GM23248 (cell line): ENCODE measurements around the gene BCLAF1. TPM values are rescaled to one million over a fixed set of nuclear protein-coding genes. Genes with fewer than 3 reads are reported as not detected.

ENCODE experiments used
- DNase-seq: peaks from one replicate; pipeline ENCODE4 v3.0.0-alpha.2; 2015
- H2AFZ ChIP-seq: fragments of 200-600 bp; sonication (generic); 2 replicates; pipeline ENCODE4 v1.6.1; 2016; ENCODE audit warnings: antibody characterized with exemption
- H3F3A ChIP-seq: fragments of 200-600 bp; sonication (generic); 2 replicates; pipeline ENCODE4 v1.6.1; 2016; ENCODE audit warnings: mild to moderate bottlenecking, antibody characterized with exemption, mixed run types; ENCODE audit not compliant: insufficient read depth
- H3K27ac ChIP-seq: fragments of 200-600 bp; sonication (generic); 2 replicates; pipeline ENCODE4 v1.5.1; 2016; ENCODE audit warnings: mild to moderate bottlenecking
- H3K27me3 ChIP-seq: fragments of 200-600 bp; sonication (generic); replicated peaks from 2 replicates; pipeline ENCODE4 v1.6.1; 2016; ENCODE audit warnings: mild to moderate bottlenecking; ENCODE audit not compliant: insufficient read depth
- H3K36me3 ChIP-seq: fragments of 200-600 bp; sonication (generic); 2 replicates; pipeline ENCODE4 v1.6.1; 2016; ENCODE audit warnings: low read depth, mild to moderate bottlenecking
- H3K4me1 ChIP-seq: fragments of 200-600 bp; sonication (generic); 2 replicates; pipeline ENCODE4 v1.6.1; 2016; ENCODE audit warnings: mild to moderate bottlenecking; ENCODE audit not compliant: insufficient read depth
- H3K4me2 ChIP-seq: fragments of 200-600 bp; sonication (generic); one replicate; pipeline ENCODE4 v1.6.1; 2016; ENCODE audit warnings: mild to moderate bottlenecking; ENCODE audit not compliant: unreplicated experiment
- H3K4me3 ChIP-seq: fragments of 200-600 bp; sonication (generic); 2 replicates; pipeline ENCODE4 v1.5.1; 2016; ENCODE audit warnings: mild to moderate bottlenecking
- H3K79me2 ChIP-seq: fragments of 200-600 bp; sonication (generic); 2 replicates; pipeline ENCODE4 v1.6.1; 2016; ENCODE audit warnings: mild to moderate bottlenecking; ENCODE audit not compliant: insufficient read depth
- H3K9ac ChIP-seq: fragments of 200-600 bp; sonication (generic); 2 replicates; pipeline ENCODE4 v1.6.1; 2016; ENCODE audit warnings: mild to moderate bottlenecking
- H3K9me2 ChIP-seq: fragments of 200-600 bp; sonication (generic); 2 replicates; pipeline ENCODE4 v1.6.1; 2016; ENCODE audit warnings: mixed run types, mild to moderate bottlenecking, moderate library complexity; ENCODE audit not compliant: insufficient read depth
- H3K9me3 ChIP-seq: fragments of 200-600 bp; sonication (generic); one replicate; pipeline ENCODE4 v1.6.1; 2017; ENCODE audit warnings: low read depth
- H4K20me1 ChIP-seq: fragments of 200-600 bp; sonication (generic); 2 replicates; pipeline ENCODE4 v1.6.0; 2016; ENCODE audit not compliant: insufficient read depth
- EZH2 ChIP-seq: fragments of 200-600 bp; sonication (generic); IDR thresholded peaks from 2 replicates; pipeline ENCODE4 v1.6.1; 2018; ENCODE audit warnings: antibody characterized with exemption, mild to moderate bottlenecking; ENCODE audit not compliant: insufficient read depth, poor library complexity, severe bottlenecking
- EZH2phosphoT487 ChIP-seq: fragments of 200-600 bp; sonication (generic); IDR thresholded peaks from 2 replicates; pipeline ENCODE4 v1.6.1; 2018; ENCODE audit warnings: antibody characterized with exemption, moderate library complexity, mild to moderate bottlenecking, low read depth; ENCODE audit not compliant: insufficient read depth
- WGBS, 2 experiments: methylation state at CpG; one replicate each; pipeline ENCODE4 v1.1.6; 2015 to 2017; ENCODE audit warnings: low lambda C conversion rate in 2 of 2, low coverage in 1 of 2; ENCODE audit errors: missing lambda C conversion rate in 2 of 2; 5-methylcytosine and 5-hydroxymethylcytosine counted together
- in situ Hi-C: fragments of 300-500 bp; cut with MboI; formaldehyde crosslinking; loops from 2 replicates; pipeline ENCODE4 v1.15.0; 2020
- polyA plus RNA-seq: library from polyadenylated mRNA; unstranded; fragments of >200 nt; fragmentation: Nextera tagmentation; extraction: Ambion mirVana; gene quantifications from 2 replicates; pipeline ENCODE4 v1.2.1, GENCODE V29; 2016
- total RNA-seq: library from RNA; depleted of rRNA; stranded (reverse); fragments of >200 nt; shearing (Covaris generic); gene quantifications from 2 replicates; pipeline ENCODE4 v1.2.3, GENCODE V29; 2014

BCLAF1 gene
- total and polyA plus RNA-seq, 2 experiments from 2014 or later: 78.3 to 80.3 TPM

- Histone ChIP-seq H3K27ac (no peak overlapping the region), H3K4me1 (no peaks in the 10 kb centered on the region), H3K4me2 (no peak overlapping the region), H3F3A (no peaks in the 10 kb centered on the region), H3K9me3 (no peaks in the 10 kb centered on the region), H3K36me3 (no peaks in the 10 kb centered on the region), H3K79me2 (no peaks in the 10 kb centered on the region), H3K27me3 (no peaks in the 10 kb centered on the region), H3K9ac (no peak overlapping the region), H3K9me2 (no peaks in the 10 kb centered on the region), H3K4me3 (no peak overlapping the region), H4K20me1 (no peaks in the 10 kb centered on the region), H2AFZ (no peak overlapping the region)
- in situ Hi-C loops: no loop called here
- TF ChIP-seq EZH2phosphoT487 (no peak), EZH2 (no peak)
- no peak for DNase-seq
Measured at GRCh38 chr6:136307351-136307750, 17.7 kb upstream of the BCLAF1 start.

- DNase-seq: no peak
- H2AFZ ChIP-seq: no peak overlapping the region
- no peak overlapping the region for H3K9ac ChIP-seq
- no peaks in the 10 kb centered on the region for H3K4me1 ChIP-seq
- in situ Hi-C loops: no loop called here
- H4K20me1 ChIP-seq: no peaks in the 10 kb centered on the region
- no peak overlapping the region for H3K27ac ChIP-seq
- H3F3A ChIP-seq: no peaks in the 10 kb centered on the region
- no peaks in the 10 kb centered on the region for H3K36me3 ChIP-seq
- WGBS, 2 experiments: 70 to 79% methylated on average over 1 of the region's 1 CpG
- H3K27me3 ChIP-seq: no peaks in the 10 kb centered on the region
- H3K79me2 ChIP-seq: no peaks in the 10 kb centered on the region
- H3K9me2 ChIP-seq: no peaks in the 10 kb centered on the region
- no peak overlapping the region for H3K4me2 ChIP-seq
- H3K9me3 ChIP-seq: no peaks in the 10 kb centered on the region
- no peak overlapping the region for H3K4me3 ChIP-seq
- TF ChIP-seq EZH2: no peak
- no peak for TF ChIP-seq EZH2phosphoT487
Measured at GRCh38 chr6:136306466-136306865, 16.8 kb upstream of the BCLAF1 start.

- no peaks in the 10 kb centered on the region for H3K9me3 ChIP-seq
- no peak overlapping the region for H3K4me2 ChIP-seq
- H3K27ac ChIP-seq: no peak overlapping the region
- H4K20me1 ChIP-seq: no peaks in the 10 kb centered on the region
- H3K9ac ChIP-seq: no peak overlapping the region
- TF ChIP-seq EZH2phosphoT487: no peak
- no peak for TF ChIP-seq EZH2
- H3K9me2 ChIP-seq: no peaks in the 10 kb centered on the region
- no peaks in the 10 kb centered on the region for H3F3A ChIP-seq
- in situ Hi-C loops: no loop called here
- no peaks in the 10 kb centered on the region for H3K79me2 ChIP-seq
- no peak overlapping the region for H2AFZ ChIP-seq
- no peak for DNase-seq
- no peaks in the 10 kb centered on the region for H3K27me3 ChIP-seq
- no peaks in the 10 kb centered on the region for H3K36me3 ChIP-seq
- no peak overlapping the region for H3K4me3 ChIP-seq
- WGBS, 2 experiments: 82 to 87% methylated on average over 4 of the region's 4 CpGs
- H3K4me1 ChIP-seq: no peaks in the 10 kb centered on the region
Measured at GRCh38 chr6:136304410-136304809, 14.8 kb upstream of the BCLAF1 start.

- Histone ChIP-seq H2AFZ (no peak overlapping the region), H3F3A (no peaks in the 10 kb centered on the region), H3K9me2 (no peaks in the 10 kb centered on the region), H3K79me2 (no peaks in the 10 kb centered on the region), H3K27ac (no peak overlapping the region), H3K27me3 (no peaks in the 10 kb centered on the region), H3K4me2 (no peak overlapping the region), H4K20me1 (no peaks in the 10 kb centered on the region), H3K36me3 (no peaks in the 10 kb centered on the region), H3K4me1 (no peaks in the 10 kb centered on the region), H3K9ac (no peak overlapping the region), H3K9me3 (no peaks in the 10 kb centered on the region), H3K4me3 (no peak overlapping the region)
- WGBS, 2 experiments: 78 to 90% methylated on average over 3 of the region's 3 CpGs
- no peak for TF ChIP-seq EZH2
- TF ChIP-seq EZH2phosphoT487: no peak
- in situ Hi-C loops: no loop called here
- no peak for DNase-seq
Measured at GRCh38 chr6:136303516-136303915, 13.9 kb upstream of the BCLAF1 start.

- no peaks in the 10 kb centered on the region for H3K9me3 ChIP-seq
- H3F3A ChIP-seq: peaks cover 14% of the 10 kb centered on the region
- no peak overlapping the region for H3K4me2 ChIP-seq
- H3K9ac ChIP-seq: no peak overlapping the region
- in situ Hi-C loops: no loop called here
- H4K20me1 ChIP-seq: no peaks in the 10 kb centered on the region
- 92 to 94% methylated on average over 3 of the region's 3 CpGs for WGBS, 2 experiments
- H3K36me3 ChIP-seq: no peaks in the 10 kb centered on the region
- no peaks in the 10 kb centered on the region for H3K79me2 ChIP-seq
- no peak overlapping the region for H3K4me3 ChIP-seq
- TF ChIP-seq EZH2phosphoT487: no peak
- TF ChIP-seq EZH2: no peak
- no peak overlapping the region for H3K27ac ChIP-seq
- no peaks in the 10 kb centered on the region for H3K27me3 ChIP-seq
- H3K4me1 ChIP-seq: peaks cover 11% of the 10 kb centered on the region
- DNase-seq: no peak
- H3K9me2 ChIP-seq: no peaks in the 10 kb centered on the region
- H2AFZ ChIP-seq: no peak overlapping the region
Measured at GRCh38 chr6:136294621-136295020, 5.0 kb upstream of the BCLAF1 start.
